Measurements from ENCODE around the gene ZDHHC7. TPM values are rescaled to one million over a fixed set of nuclear protein-coding genes. Genes with fewer than 3 reads are reported as not detected.
A peak's percentile ranks its signal among the peaks of the same experiment; 100 is the strongest.

The ZDHHC7 gene
- total and polyA plus RNA-seq, 9 of the 15 experiments (the other 6 are each of a cell fraction or from before 2014, with no cell fraction given): 1.7 to 49.7 (median 37.4) TPM

GRCh38 chr16:85051067-85051581 is 39.8 kb upstream of the ZDHHC7 start (continued):
- TF ChIP-seq ZNF707 (CRISPR knock-in tag; conservative IDR thresholded peaks at IDR 0.05): no peak
- no peak for TF ChIP-seq GTF3C2 (IDR thresholded peaks at IDR 0.05; ENCODE audit: borderline replicate concordance, extremely low read depth, insufficient read length)
- no peak for TF ChIP-seq BMI1 (IDR thresholded peaks at IDR 0.05; ENCODE audit: low read length)
- TF ChIP-seq, protein P1, sequence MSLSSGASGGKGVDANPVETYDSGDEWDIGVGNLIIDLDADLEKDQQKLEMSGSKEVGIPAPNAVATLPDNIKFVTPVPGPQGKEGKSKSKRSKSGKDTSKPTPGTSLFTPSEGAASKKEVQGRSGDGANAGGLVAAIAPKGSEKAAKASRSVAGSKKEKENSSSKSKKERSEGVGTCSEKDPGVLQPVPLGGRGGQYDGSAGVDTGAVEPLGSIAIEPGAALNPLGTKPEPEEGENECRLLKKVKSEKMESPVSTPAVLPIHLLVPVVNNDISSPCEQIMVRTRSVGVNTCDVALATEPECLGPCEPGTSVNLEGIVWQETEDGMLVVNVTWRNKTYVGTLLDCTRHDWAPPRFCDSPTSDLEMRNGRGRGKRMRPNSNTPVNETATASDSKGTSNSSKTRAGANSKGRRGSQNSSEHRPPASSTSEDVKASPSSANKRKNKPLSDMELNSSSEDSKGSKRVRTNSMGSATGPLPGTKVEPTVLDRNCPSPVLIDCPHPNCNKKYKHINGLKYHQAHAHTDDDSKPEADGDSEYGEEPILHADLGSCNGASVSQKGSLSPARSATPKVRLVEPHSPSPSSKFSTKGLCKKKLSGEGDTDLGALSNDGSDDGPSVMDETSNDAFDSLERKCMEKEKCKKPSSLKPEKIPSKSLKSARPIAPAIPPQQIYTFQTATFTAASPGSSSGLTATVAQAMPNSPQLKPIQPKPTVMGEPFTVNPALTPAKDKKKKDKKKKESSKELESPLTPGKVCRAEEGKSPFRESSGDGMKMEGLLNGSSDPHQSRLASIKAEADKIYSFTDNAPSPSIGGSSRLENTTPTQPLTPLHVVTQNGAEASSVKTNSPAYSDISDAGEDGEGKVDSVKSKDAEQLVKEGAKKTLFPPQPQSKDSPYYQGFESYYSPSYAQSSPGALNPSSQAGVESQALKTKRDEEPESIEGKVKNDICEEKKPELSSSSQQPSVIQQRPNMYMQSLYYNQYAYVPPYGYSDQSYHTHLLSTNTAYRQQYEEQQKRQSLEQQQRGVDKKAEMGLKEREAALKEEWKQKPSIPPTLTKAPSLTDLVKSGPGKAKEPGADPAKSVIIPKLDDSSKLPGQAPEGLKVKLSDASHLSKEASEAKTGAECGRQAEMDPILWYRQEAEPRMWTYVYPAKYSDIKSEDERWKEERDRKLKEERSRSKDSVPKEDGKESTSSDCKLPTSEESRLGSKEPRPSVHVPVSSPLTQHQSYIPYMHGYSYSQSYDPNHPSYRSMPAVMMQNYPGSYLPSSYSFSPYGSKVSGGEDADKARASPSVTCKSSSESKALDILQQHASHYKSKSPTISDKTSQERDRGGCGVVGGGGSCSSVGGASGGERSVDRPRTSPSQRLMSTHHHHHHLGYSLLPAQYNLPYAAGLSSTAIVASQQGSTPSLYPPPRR (CRISPR knock-in tag; IDR thresholded peaks at IDR 0.05; ENCODE audit: borderline replicate concordance): no peak
- TF ChIP-seq SMARCB1 (IDR thresholded peaks at IDR 0.05; ENCODE audit: insufficient read length, low read depth): no peak
- no peak; the same call in 1 of the 2 replicates for TF ChIP-seq MAX (CRISPR knock-in tag; IDR thresholded peaks at IDR 0.05)
- no peak for TF ChIP-seq TAF7 (tag; IDR thresholded peaks at IDR 0.05)
- TF ChIP-seq KDM4B (IDR thresholded peaks at IDR 0.05; ENCODE audit: borderline replicate concordance in 2 of 2, low read depth in 1 of 2): no peak
- TF ChIP-seq ATF1 (CRISPR knock-in tag; IDR thresholded peaks at IDR 0.05): no peak
- TF ChIP-seq ATF1 (tag; IDR thresholded peaks at IDR 0.05): peak; percentile 8; the same call in 1 of the 2 replicates
- TF ChIP-seq HOXB6 (CRISPR knock-in tag; IDR thresholded peaks at IDR 0.05; ENCODE audit: borderline replicate concordance): no peak
- no peak for TF ChIP-seq HNRNPL (IDR thresholded peaks at IDR 0.05; ENCODE audit: low read depth, low read length)
- no peak for TF ChIP-seq SP2 (IDR thresholded peaks at IDR 0.05; ENCODE audit: extremely low read depth, low read depth, low read length, poor library complexity, severe bottlenecking)
- TF ChIP-seq MIER1 (IDR thresholded peaks at IDR 0.05; ENCODE audit: low read depth): no peak
- no peak for TF ChIP-seq CREM (IDR thresholded peaks at IDR 0.05; ENCODE audit: low read depth)
- TF ChIP-seq, protein P2, sequence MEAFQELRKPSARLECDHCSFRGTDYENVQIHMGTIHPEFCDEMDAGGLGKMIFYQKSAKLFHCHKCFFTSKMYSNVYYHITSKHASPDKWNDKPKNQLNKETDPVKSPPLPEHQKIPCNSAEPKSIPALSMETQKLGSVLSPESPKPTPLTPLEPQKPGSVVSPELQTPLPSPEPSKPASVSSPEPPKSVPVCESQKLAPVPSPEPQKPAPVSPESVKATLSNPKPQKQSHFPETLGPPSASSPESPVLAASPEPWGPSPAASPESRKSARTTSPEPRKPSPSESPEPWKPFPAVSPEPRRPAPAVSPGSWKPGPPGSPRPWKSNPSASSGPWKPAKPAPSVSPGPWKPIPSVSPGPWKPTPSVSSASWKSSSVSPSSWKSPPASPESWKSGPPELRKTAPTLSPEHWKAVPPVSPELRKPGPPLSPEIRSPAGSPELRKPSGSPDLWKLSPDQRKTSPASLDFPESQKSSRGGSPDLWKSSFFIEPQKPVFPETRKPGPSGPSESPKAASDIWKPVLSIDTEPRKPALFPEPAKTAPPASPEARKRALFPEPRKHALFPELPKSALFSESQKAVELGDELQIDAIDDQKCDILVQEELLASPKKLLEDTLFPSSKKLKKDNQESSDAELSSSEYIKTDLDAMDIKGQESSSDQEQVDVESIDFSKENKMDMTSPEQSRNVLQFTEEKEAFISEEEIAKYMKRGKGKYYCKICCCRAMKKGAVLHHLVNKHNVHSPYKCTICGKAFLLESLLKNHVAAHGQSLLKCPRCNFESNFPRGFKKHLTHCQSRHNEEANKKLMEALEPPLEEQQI (IDR thresholded peaks at IDR 0.05): no peak
- TF ChIP-seq NR4A1 (CRISPR knock-in tag; IDR thresholded peaks at IDR 0.05): no peak
- no peak; the same call in 1 of the 2 replicates for TF ChIP-seq NR4A1 (tag; IDR thresholded peaks at IDR 0.05)

Measured in K562 (cell line).